NT2/D1 (cell line): Measurements from ENCODE around the gene MEGF9.

Experiments
- SUZ12 ChIP-seq: IDR thresholded peaks from 2 replicates; pipeline ENCODE4 v1.6.1; 2011; ENCODE audit not compliant: insufficient read length, insufficient read depth; ENCODE audit errors: extremely low read depth
- YY1 ChIP-seq: IDR thresholded peaks from 2 replicates; pipeline ENCODE4 v1.6.1; 2011; ENCODE audit not compliant: insufficient read length, insufficient read depth
- ZNF274 ChIP-seq: IDR thresholded peaks from 2 replicates; pipeline ENCODE4 v1.6.1; 2011; ENCODE audit warnings: mild to moderate bottlenecking, low read depth, low read length

GRCh38 chr9:120640380-120640779, 73.9 kb downstream of the MEGF9 start:
- no peak for TF ChIP-seq ZNF274
- TF ChIP-seq YY1: no peak
- no peak for TF ChIP-seq SUZ12
